K562 (cell line): Measurements from ENCODE around the gene ZNF768. TPM values are rescaled to one million over a fixed set of nuclear protein-coding genes. Genes with fewer than 3 reads are reported as not detected.

Experiments
- C11orf30 ChIP-seq: fragments of 450-650 bp; IDR thresholded peaks from 2 replicates; pipeline ENCODE4 v1.6.1; 2016; ENCODE audit warnings: low read depth, mild to moderate bottlenecking
- CREM ChIP-seq: IDR thresholded peaks from 2 replicates; pipeline ENCODE4 v1.6.1; 2014; ENCODE audit warnings: antibody characterized with exemption, low read depth
- HDAC6 ChIP-seq: IDR thresholded peaks from 2 replicates; pipeline ENCODE4 v1.6.1; 2012; ENCODE audit warnings: low read depth, mild to moderate bottlenecking, control low read depth, inconsistent platforms, low read length, moderate library complexity
- HEY1 ChIP-seq: fragments of 250-450 bp; sonication (Bioruptor Pico); IDR thresholded peaks from 2 replicates; pipeline ENCODE4 v1.5.0; 2020; ENCODE audit warnings: mild to moderate bottlenecking, moderate library complexity, borderline replicate concordance
- KDM4B ChIP-seq, 2 experiments: fragments of 450-650 bp in 1 of 2; sonication (generic) in 1 of 2; IDR thresholded peaks; 2 replicates each; pipeline ENCODE4 v1.6.1; 2016 to 2017; ENCODE audit warnings: borderline replicate concordance in 2 of 2, antibody characterized with exemption in 1 of 2, low read depth in 1 of 2, mild to moderate bottlenecking in 1 of 2
- KLF10 ChIP-seq: fragments of 250-450 bp; sonication (Bioruptor Pico); IDR thresholded peaks from 2 replicates; pipeline ENCODE4 v1.6.1; 2021; ENCODE audit warnings: matching md5 sums
- MTA3 ChIP-seq: fragments of 450-650 bp; formaldehyde crosslinking; IDR thresholded peaks from 2 replicates; pipeline ENCODE4 v1.6.1; 2017; ENCODE audit warnings: mild to moderate bottlenecking, borderline replicate concordance
- NONO ChIP-seq, 2 experiments: fragments of 200-400 bp in 1 of 2; fragments of 450-650 bp in 1 of 2; formaldehyde crosslinking in 1 of 2; IDR thresholded peaks; 2 replicates each; pipeline ENCODE4 v1.6.1; 2017; ENCODE audit warnings: low read depth in 2 of 2, mild to moderate bottlenecking in 2 of 2, moderate library complexity in 2 of 2, low read length in 1 of 2
- NR2C2 ChIP-seq, 2 experiments: fragments of 200-800 bp in 1 of 2; sonication (Bioruptor generic) in 1 of 2; sonication (generic) in 1 of 2; formaldehyde crosslinking in 1 of 2; IDR thresholded peaks; 2 replicates each; pipeline versions ENCODE4 v1.6.1 to v1.8.0; 2016 to 2022; ENCODE audit warnings: mild to moderate bottlenecking in 1 of 2, missing compliant biosample characterization in 1 of 2, missing genetic modification characterization in 1 of 2, missing genetic modification reagents in 1 of 2
- NR3C1 ChIP-seq: sonication (generic); formaldehyde crosslinking; IDR thresholded peaks from 2 replicates; pipeline ENCODE4 v1.8.1; 2022; ENCODE audit warnings: missing genetic modification reagents
- POLR2B ChIP-seq: fragments of 450-650 bp; IDR thresholded peaks from 2 replicates; pipeline ENCODE4 v1.6.1; 2018; ENCODE audit warnings: low read depth; ENCODE audit not compliant: partially characterized antibody
- PPARD ChIP-seq: fragments of 250-450 bp; sonication (Bioruptor Pico); IDR thresholded peaks from 2 replicates; pipeline ENCODE4 v1.8.0; 2022; ENCODE audit warnings: inconsistent platforms, mild to moderate bottlenecking, moderate library complexity
- SIN3B ChIP-seq: fragments of 450-650 bp; IDR thresholded peaks from 2 replicates; pipeline ENCODE4 v1.6.1; 2017; ENCODE audit warnings: low read depth, mild to moderate bottlenecking, moderate library complexity
- SMARCA5 ChIP-seq: fragments of 450-650 bp; IDR thresholded peaks from 2 replicates; pipeline ENCODE4 v1.6.1; 2016
- SMARCB1 ChIP-seq: IDR thresholded peaks from 2 replicates; pipeline ENCODE4 v1.6.1; 2011; ENCODE audit warnings: improper control_type of control experiment, low read depth; ENCODE audit not compliant: insufficient read length
- SRSF9 ChIP-seq: fragments of 200-400 bp; formaldehyde crosslinking; IDR thresholded peaks from 2 replicates; pipeline ENCODE4 v1.6.1; 2017; ENCODE audit warnings: low read depth, low read length, borderline replicate concordance
- THRAP3 ChIP-seq: fragments of 450-650 bp; IDR thresholded peaks from 2 replicates; pipeline ENCODE4 v1.6.1; 2016; ENCODE audit warnings: mild to moderate bottlenecking, inconsistent platforms, borderline replicate concordance
- ZEB2 ChIP-seq: fragments of 450-650 bp; IDR thresholded peaks from 2 replicates; pipeline ENCODE4 v1.6.1; 2016
- ZNF174 ChIP-seq: fragments of 250-450 bp; sonication (Bioruptor Pico); IDR thresholded peaks from 2 replicates; pipeline ENCODE4 v1.4.0; 2020; ENCODE audit warnings: mild to moderate bottlenecking
- ZNF232 ChIP-seq: sonication (generic); formaldehyde crosslinking; IDR thresholded peaks from 2 replicates; pipeline ENCODE4 v1.8.0; 2022; ENCODE audit warnings: mild to moderate bottlenecking, missing genetic modification reagents
- ZSCAN32 ChIP-seq: fragments of 450-650 bp; formaldehyde crosslinking; IDR thresholded peaks from 2 replicates; pipeline ENCODE4 v1.4.0; 2020; ENCODE audit warnings: mild to moderate bottlenecking, moderate library complexity
- polyA plus RNA-seq, 8 experiments: library from polyadenylated mRNA; depleted of rRNA in 4 of 8; stranded (reverse) in 5 of 8; unstranded in 3 of 8; fragments of >200 nt; fragmentation: Nextera tagmentation in 2 of 8; fragmentation: Illumina TruSeq in 1 of 8; extraction: Ambion mirVana in 2 of 8; extraction: Trizol in 1 of 8; gene quantifications; 2 replicates each; pipeline versions ENCODE4 v1.2.1 to v1.2.3, GENCODE V29; 2011 to 2014; ENCODE audit warnings: inconsistent platforms in 1 of 8, missing spikeins in 1 of 8
- total RNA-seq, 7 experiments: library from RNA; depleted of rRNA in 6 of 7; stranded (reverse); fragments of >200 nt in 6 of 7; fragmentation: Illumina TruSeq in 2 of 7; extraction: Trizol in 2 of 7; gene quantifications; 2 replicates each; pipeline versions ENCODE4 v1.2.1 to v1.2.3, GENCODE V29; 2011 to 2021; ENCODE audit warnings: low replicate concordance in 1 of 7
- TF ChIP-seq, protein P1 (sequence below): fragments of 450-650 bp; formaldehyde crosslinking; IDR thresholded peaks from 2 replicates; pipeline ENCODE4 v1.4.0; 2020; ENCODE audit warnings: mild to moderate bottlenecking, moderate library complexity
- TF ChIP-seq, protein P2 (sequence below): fragments of 250-450 bp; sonication (Bioruptor Pico); IDR thresholded peaks from 2 replicates; pipeline ENCODE4 v1.4.0; 2020

ZNF768 gene
- total and polyA plus RNA-seq, 9 of the 15 experiments (the other 6 are each of a cell fraction or from before 2014, with no cell fraction given) = 0.13 to 50.7 (median 26.9) TPM

DNA sequence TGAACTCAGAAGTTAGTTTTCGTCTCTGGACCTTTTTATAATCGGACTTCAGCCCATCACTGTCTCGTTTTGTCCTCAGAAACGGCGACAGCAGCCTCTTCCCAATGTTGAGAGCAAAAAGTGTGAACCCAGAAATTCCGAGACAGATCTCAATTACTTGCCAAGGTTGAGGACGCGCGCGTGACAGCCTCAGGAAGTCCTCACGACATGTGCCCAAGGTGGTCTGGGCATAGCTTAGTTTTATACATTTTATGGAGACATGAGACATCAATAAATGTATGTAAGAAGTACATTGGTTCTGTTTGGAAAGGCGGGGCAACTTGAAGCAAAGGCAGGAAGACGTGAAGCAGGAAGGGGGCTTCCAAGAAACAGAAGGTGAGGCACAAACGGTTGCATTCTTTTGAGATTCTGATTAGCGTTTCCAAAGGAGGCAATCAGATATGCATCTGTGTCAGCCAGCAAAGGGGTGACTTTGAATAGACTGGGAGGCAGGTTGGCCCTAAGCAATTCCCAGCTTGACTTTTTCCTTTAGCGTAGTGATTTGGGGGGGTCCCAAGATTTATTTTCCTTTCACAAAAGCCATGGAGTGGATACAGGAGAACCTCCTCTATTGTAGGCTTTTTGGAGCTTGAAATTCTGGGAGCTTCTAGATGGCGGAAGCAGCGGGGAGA lies 8.9 kb upstream of the ZNF768 start (continued):
- TF ChIP-seq ZSCAN32 (CRISPR knock-in tag) = no peak
- 0 out of 2 replicates have a peak, but pooled peaks have one; percentile 22 for TF ChIP-seq HEY1 (CRISPR knock-in tag)
- TF ChIP-seq, protein P1, sequence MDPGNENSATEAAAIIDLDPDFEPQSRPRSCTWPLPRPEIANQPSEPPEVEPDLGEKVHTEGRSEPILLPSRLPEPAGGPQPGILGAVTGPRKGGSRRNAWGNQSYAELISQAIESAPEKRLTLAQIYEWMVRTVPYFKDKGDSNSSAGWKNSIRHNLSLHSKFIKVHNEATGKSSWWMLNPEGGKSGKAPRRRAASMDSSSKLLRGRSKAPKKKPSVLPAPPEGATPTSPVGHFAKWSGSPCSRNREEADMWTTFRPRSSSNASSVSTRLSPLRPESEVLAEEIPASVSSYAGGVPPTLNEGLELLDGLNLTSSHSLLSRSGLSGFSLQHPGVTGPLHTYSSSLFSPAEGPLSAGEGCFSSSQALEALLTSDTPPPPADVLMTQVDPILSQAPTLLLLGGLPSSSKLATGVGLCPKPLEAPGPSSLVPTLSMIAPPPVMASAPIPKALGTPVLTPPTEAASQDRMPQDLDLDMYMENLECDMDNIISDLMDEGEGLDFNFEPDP (CRISPR knock-in tag) = no peak
- TF ChIP-seq HDAC6 = no peak
- TF ChIP-seq ZNF232 = 0 out of 2 replicates have a peak, but pooled peaks have one; percentile 3
- no peak for TF ChIP-seq ZNF174 (CRISPR knock-in tag)
- TF ChIP-seq SMARCB1 = no peak
- TF ChIP-seq SRSF9 = no peak
- TF ChIP-seq PPARD = no peak
- TF ChIP-seq KLF10 (CRISPR knock-in tag) = no peak
- TF ChIP-seq C11orf30 = no peak
- no peak for TF ChIP-seq SIN3B
- TF ChIP-seq MTA3 = 0 out of 2 replicates have a peak, but pooled peaks have one; percentile 16
- TF ChIP-seq, protein P2, sequence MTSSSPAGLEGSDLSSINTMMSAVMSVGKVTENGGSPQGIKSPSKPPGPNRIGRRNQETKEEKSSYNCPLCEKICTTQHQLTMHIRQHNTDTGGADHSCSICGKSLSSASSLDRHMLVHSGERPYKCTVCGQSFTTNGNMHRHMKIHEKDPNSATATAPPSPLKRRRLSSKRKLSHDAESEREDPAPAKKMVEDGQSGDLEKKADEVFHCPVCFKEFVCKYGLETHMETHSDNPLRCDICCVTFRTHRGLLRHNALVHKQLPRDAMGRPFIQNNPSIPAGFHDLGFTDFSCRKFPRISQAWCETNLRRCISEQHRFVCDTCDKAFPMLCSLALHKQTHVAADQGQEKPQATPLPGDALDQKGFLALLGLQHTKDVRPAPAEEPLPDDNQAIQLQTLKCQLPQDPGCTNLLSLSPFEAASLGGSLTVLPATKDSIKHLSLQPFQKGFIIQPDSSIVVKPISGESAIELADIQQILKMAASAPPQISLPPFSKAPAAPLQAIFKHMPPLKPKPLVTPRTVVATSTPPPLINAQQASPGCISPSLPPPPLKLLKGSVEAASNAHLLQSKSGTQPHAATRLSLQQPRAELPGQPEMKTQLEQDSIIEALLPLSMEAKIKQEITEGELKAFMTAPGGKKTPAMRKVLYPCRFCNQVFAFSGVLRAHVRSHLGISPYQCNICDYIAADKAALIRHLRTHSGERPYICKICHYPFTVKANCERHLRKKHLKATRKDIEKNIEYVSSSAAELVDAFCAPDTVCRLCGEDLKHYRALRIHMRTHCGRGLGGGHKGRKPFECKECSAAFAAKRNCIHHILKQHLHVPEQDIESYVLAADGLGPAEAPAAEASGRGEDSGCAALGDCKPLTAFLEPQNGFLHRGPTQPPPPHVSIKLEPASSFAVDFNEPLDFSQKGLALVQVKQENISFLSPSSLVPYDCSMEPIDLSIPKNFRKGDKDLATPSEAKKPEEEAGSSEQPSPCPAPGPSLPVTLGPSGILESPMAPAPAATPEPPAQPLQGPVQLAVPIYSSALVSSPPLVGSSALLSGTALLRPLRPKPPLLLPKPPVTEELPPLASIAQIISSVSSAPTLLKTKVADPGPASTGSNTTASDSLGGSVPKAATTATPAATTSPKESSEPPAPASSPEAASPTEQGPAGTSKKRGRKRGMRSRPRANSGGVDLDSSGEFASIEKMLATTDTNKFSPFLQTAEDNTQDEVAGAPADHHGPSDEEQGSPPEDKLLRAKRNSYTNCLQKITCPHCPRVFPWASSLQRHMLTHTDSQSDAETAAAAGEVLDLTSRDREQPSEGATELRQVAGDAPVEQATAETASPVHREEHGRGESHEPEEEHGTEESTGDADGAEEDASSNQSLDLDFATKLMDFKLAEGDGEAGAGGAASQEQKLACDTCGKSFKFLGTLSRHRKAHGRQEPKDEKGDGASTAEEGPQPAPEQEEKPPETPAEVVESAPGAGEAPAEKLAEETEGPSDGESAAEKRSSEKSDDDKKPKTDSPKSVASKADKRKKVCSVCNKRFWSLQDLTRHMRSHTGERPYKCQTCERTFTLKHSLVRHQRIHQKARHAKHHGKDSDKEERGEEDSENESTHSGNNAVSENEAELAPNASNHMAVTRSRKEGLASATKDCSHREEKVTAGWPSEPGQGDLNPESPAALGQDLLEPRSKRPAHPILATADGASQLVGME = no peak
- no peak for TF ChIP-seq KDM4B (IDR thresholded peaks at IDR 0.05; ENCODE audit: borderline replicate concordance in 2 of 2, low read depth in 1 of 2)
- TF ChIP-seq NR3C1 (CRISPR knock-in tag) = no peak
- 0 out of 2 replicates have a peak, but pooled peaks have one; percentile 63 for TF ChIP-seq THRAP3
- TF ChIP-seq NR2C2 (CRISPR knock-in tag; IDR thresholded peaks at IDR 0.05) = no peak
- TF ChIP-seq NR2C2 (tag; IDR thresholded peaks at IDR 0.05) = peak; percentile 95
- peak; percentile 77 for TF ChIP-seq POLR2B
- no peak for TF ChIP-seq CREM
- no peak for TF ChIP-seq NONO (IDR thresholded peaks at IDR 0.05; ENCODE audit: low read depth in 2 of 2, low read length in 1 of 2)
- TF ChIP-seq ZEB2 = no peak
- no peak for TF ChIP-seq SMARCA5
